Medulla oblongata (tissue), 1 donor: ENCODE measurements around the gene PRRC2A.
A peak's percentile ranks its signal among the peaks of the same experiment; 100 is the strongest.
"Not testable (repeated sequence)": the region's sequence is repeated elsewhere in the genome, so short reads cannot be mapped to it uniquely, and the experiment has no call there.

Experiments used
- DNase-seq: peaks from one replicate; pipeline ENCODE4 v3.0.0-alpha.2; 2015; ENCODE audit errors: extremely low spot score

PRRC2A gene

GRCh38 chr6:31586008-31586407 lies 34.5 kb upstream of the PRRC2A start, which contains the start of gene LST1:
LST1 (plus strand) TSS chr6:31586277; CDS start chr6:31587300, 1,023 bp downstream.
- peak; percentile 77 for DNase-seq

GRCh38 chr6:31586599-31587281 lies 33.8 kb upstream of the PRRC2A start:
- DNase-seq, result peak; percentile 67

GRCh38 chr6:31587791-31588777 lies 32.4 kb upstream of the PRRC2A start:
- DNase-seq, result no peak

GRCh38 chr6:31588871-31589650 lies 31.5 kb upstream of the PRRC2A start:
- no peak for DNase-seq

GRCh38 chr6:31590691-31591090 lies 29.8 kb upstream of the PRRC2A start:
- DNase-seq, result not testable (repeated sequence)

- DNase-seq, result no peak
Measured at GRCh38 chr6:31592396-31592771, 28.1 kb upstream of the PRRC2A start.

GRCh38 chr6:31597006-31597405 lies 23.5 kb upstream of the PRRC2A start:
- DNase-seq, result peak; percentile 20

GRCh38 chr6:31607317-31607716 lies 13.2 kb upstream of the PRRC2A start:
- DNase-seq, result no peak

- DNase-seq, result peak; percentile 1
Measured at GRCh38 chr6:31609519-31610406, 10.8 kb upstream of the PRRC2A start.

GRCh38 chr6:31610968-31611367 lies 9.5 kb upstream of the PRRC2A start:
- no peak for DNase-seq

GRCh38 chr6:31614075-31614619 lies 6.4 kb upstream of the PRRC2A start:
- DNase-seq, result peak; percentile 62

GRCh38 chr6:31614684-31615578 lies 5.6 kb upstream of the PRRC2A start, which contains the start of gene AIF1:
AIF1 (plus strand) TSS chr6:31615234; CDS start chr6:31615330, 96 bp downstream.
- peak; percentile 81 for DNase-seq

- peak; percentile 30 for DNase-seq
Measured at GRCh38 chr6:31615748-31616147, 4.8 kb upstream of the PRRC2A start.

- DNase-seq, result no peak
Measured at GRCh38 chr6:31617010-31617409, 3.5 kb upstream of the PRRC2A start.

GRCh38 chr6:31619805-31620585 lies 520 bp upstream of the PRRC2A start:
- DNase-seq, result peak; percentile 99

GRCh38 chr6:31621320-31621939 lies 915 bp downstream of the PRRC2A start:
- DNase-seq, result peak; percentile 37

GRCh38 chr6:31621991-31622390 lies 1.5 kb downstream of the PRRC2A start:
- peak; percentile 32 for DNase-seq

GRCh38 chr6:31622684-31623091 lies 2.2 kb downstream of the PRRC2A start:
- no peak for DNase-seq
